Keratinocyte (primary cell): Measurements from ENCODE around the gene HPSE2. TPM values are rescaled to one million over a fixed set of nuclear protein-coding genes. Genes with fewer than 3 reads are reported as not detected.

Source experiments
- DNase-seq: peaks from one replicate; pipeline ENCODE4 v3.0.0-alpha.2; 2011; ENCODE audit warnings: low read depth, missing footprints, low spot score
- FAIRE-seq: peaks from 2 replicates; lab custom pipeline; 2011; peaks lifted over from hg19 to GRCh38; lab: Jason Lieb, UNC
- H2AFZ ChIP-seq: 2 replicates; pipeline ENCODE4 v1.6.0; 2012; ENCODE audit warnings: low read length, control low read depth, inconsistent platforms; ENCODE audit not compliant: control insufficient read depth
- H3K27ac ChIP-seq: 2 replicates; pipeline ENCODE4 v1.5.1; 2011; ENCODE audit warnings: low read length; ENCODE audit not compliant: control insufficient read depth, insufficient read depth
- H3K27me3 ChIP-seq: 3 replicates; pipeline ENCODE4 v1.6.0; 2011; ENCODE audit warnings: low read length; ENCODE audit not compliant: control insufficient read depth, insufficient read depth; ENCODE audit errors: extremely low read depth
- H3K36me3 ChIP-seq, 2 experiments: 2 replicates in 1 of 2; 3 replicates in 1 of 2; pipeline ENCODE4 v1.5.1; 2011; ENCODE audit warnings: low read length in 2 of 2, mild to moderate bottlenecking in 1 of 2; ENCODE audit not compliant: control insufficient read depth in 2 of 2, insufficient read depth in 2 of 2; ENCODE audit errors: extremely low read depth in 1 of 2
- H3K4me1 ChIP-seq: 3 replicates; pipeline ENCODE4 v1.5.1; 2011; ENCODE audit warnings: low read length; ENCODE audit not compliant: control insufficient read depth, insufficient read depth; ENCODE audit errors: extremely low read depth
- H3K4me2 ChIP-seq: 3 replicates; pipeline ENCODE4 v1.6.0; 2011; ENCODE audit warnings: low read depth, low read length; ENCODE audit not compliant: control insufficient read depth, insufficient read depth; ENCODE audit errors: extremely low read depth
- H3K4me3 ChIP-seq, 3 experiments: fragments of 200-600 bp in 1 of 3; sonication (generic) in 1 of 3; 2 replicates in 2 of 3; 3 replicates in 1 of 3; pipeline ENCODE4 v1.5.1; 2011 to 2016; ENCODE audit warnings: low read length in 3 of 3, mild to moderate bottlenecking in 3 of 3, control low read depth in 2 of 3, inconsistent platforms in 1 of 3, low read depth in 1 of 3, mixed read lengths in 1 of 3, mixed run types in 1 of 3, moderate library complexity in 1 of 3; ENCODE audit not compliant: control insufficient read depth in 2 of 3, insufficient read depth in 2 of 3; ENCODE audit errors: extremely low read depth in 1 of 3
- H3K79me2 ChIP-seq: 2 replicates; pipeline ENCODE4 v1.6.0; 2012; ENCODE audit warnings: low read length; ENCODE audit not compliant: control insufficient read depth, insufficient read depth
- H3K9ac ChIP-seq: 3 replicates; pipeline ENCODE4 v1.6.0; 2011; ENCODE audit warnings: low read length; ENCODE audit not compliant: control insufficient read depth, insufficient read depth; ENCODE audit errors: extremely low read depth
- H3K9me1 ChIP-seq: 3 replicates; pipeline ENCODE4 v1.6.0; 2011; ENCODE audit warnings: low read length; ENCODE audit not compliant: control insufficient read depth, insufficient read depth; ENCODE audit errors: extremely low read depth
- H3K9me3 ChIP-seq: 2 replicates; pipeline ENCODE4 v1.5.1; 2012; ENCODE audit warnings: low read depth, low read length; ENCODE audit not compliant: control insufficient read depth
- H4K20me1 ChIP-seq: 3 replicates; pipeline ENCODE4 v1.6.0; 2011; ENCODE audit warnings: low read length; ENCODE audit not compliant: control insufficient read depth, insufficient read depth; ENCODE audit errors: extremely low read depth
- EZH2 ChIP-seq: IDR thresholded peaks from one replicate; pipeline ENCODE4 v1.6.1; 2012; ENCODE audit warnings: inconsistent platforms, mild to moderate bottlenecking, low read length, moderate library complexity
- dilution Hi-C: fragments of 300-500 bp; cut with MboI; formaldehyde crosslinking; loops from one replicate; pipeline ENCODE4 v1.7.0; 2020; ENCODE audit warnings: low sequenced_read_pairs; ENCODE audit not compliant: extremely low pct_ligation_motif_present
- polyA plus RNA-seq, 5 experiments: library from polyadenylated mRNA; depleted of rRNA in 3 of 5; stranded (reverse) in 3 of 5; stranded (forward) in 1 of 5; unstranded in 1 of 5; fragments of >200 nt; gene quantifications; 1 replicate in 1 of 5; 2 replicates in 3 of 5; 3 replicates in 1 of 5; pipeline versions ENCODE4 v1.2.1 to v1.2.3, GENCODE V29; 2011 to 2012; ENCODE audit warnings: missing spikeins in 2 of 5, low read depth in 1 of 5, low replicate concordance in 1 of 5
- TF ChIP-seq, protein P1 (sequence below), 3 experiments: IDR thresholded peaks in 1 of 3; conservative IDR thresholded peaks in 1 of 3; optimal IDR thresholded peaks in 1 of 3; 2 replicates in 2 of 3; 3 replicates in 1 of 3; pipeline versions ENCODE3 to v1.5.1; 2011; ENCODE audit warnings: low read length in 3 of 3, mild to moderate bottlenecking in 3 of 3, moderate library complexity in 2 of 3, control low read depth in 1 of 3, inconsistent platforms in 1 of 3; ENCODE audit not compliant: insufficient read depth in 2 of 3; ENCODE audit errors: extremely low read depth in 1 of 3

Gene HPSE2
- polyA plus RNA-seq, 1 donor (not counting 4 experiments of a cell fraction or from before 2014, with no cell fraction given) = 0.01 TPM

- Histone ChIP-seq H4K20me1 (no peaks in the 10 kb centered on the region), H3K4me3 (no peak overlapping the region), H3K79me2 (no peaks in the 10 kb centered on the region), H3K4me1 (no peaks in the 10 kb centered on the region), H3K9me3 (no peaks in the 10 kb centered on the region), H3K4me2 (no peak overlapping the region), H3K36me3 (no peaks in the 10 kb centered on the region), H2AFZ (no peak overlapping the region), H3K9ac (no peak overlapping the region), H3K27me3 (no peaks in the 10 kb centered on the region), H3K27ac (no peak overlapping the region), H3K9me1 (no peaks in the 10 kb centered on the region)
- DNase-seq = no peak
- no peak for FAIRE-seq
- TF ChIP-seq EZH2 = no peak
- TF ChIP-seq, protein P1, sequence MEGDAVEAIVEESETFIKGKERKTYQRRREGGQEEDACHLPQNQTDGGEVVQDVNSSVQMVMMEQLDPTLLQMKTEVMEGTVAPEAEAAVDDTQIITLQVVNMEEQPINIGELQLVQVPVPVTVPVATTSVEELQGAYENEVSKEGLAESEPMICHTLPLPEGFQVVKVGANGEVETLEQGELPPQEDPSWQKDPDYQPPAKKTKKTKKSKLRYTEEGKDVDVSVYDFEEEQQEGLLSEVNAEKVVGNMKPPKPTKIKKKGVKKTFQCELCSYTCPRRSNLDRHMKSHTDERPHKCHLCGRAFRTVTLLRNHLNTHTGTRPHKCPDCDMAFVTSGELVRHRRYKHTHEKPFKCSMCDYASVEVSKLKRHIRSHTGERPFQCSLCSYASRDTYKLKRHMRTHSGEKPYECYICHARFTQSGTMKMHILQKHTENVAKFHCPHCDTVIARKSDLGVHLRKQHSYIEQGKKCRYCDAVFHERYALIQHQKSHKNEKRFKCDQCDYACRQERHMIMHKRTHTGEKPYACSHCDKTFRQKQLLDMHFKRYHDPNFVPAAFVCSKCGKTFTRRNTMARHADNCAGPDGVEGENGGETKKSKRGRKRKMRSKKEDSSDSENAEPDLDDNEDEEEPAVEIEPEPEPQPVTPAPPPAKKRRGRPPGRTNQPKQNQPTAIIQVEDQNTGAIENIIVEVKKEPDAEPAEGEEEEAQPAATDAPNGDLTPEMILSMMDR (optimal IDR thresholded peaks at IDR 0.05 in 1 of 3, IDR thresholded peaks at IDR 0.05 in 1 of 3, conservative IDR thresholded peaks at IDR 0.05 in 1 of 3; ENCODE audit: extremely low read depth in 1 of 3, insufficient read depth in 2 of 3, low read length in 3 of 3) = no peak
- dilution Hi-C loops = no loop called here
These were observed 625.4 kb downstream of the HPSE2 start for GRCh38 chr10:98610301-98610700.

- no peak for TF ChIP-seq EZH2
- TF ChIP-seq, protein P1 (optimal IDR thresholded peaks at IDR 0.05 in 1 of 3, IDR thresholded peaks at IDR 0.05 in 1 of 3, conservative IDR thresholded peaks at IDR 0.05 in 1 of 3; ENCODE audit: extremely low read depth in 1 of 3, insufficient read depth in 2 of 3, low read length in 3 of 3) = no peak
- dilution Hi-C loops = no loop called here
These were observed 626.4 kb downstream of the HPSE2 start for GRCh38 chr10:98609265-98609664.

More at GRCh38 chr10:98609265-98609664, 626.4 kb downstream of the HPSE2 start:
- FAIRE-seq (no peak), DNase-seq (no peak)
- Histone ChIP-seq H3K36me3 (no peaks in the 10 kb centered on the region), H3K4me1 (no peaks in the 10 kb centered on the region), H3K9ac (no peak overlapping the region), H2AFZ (no peak overlapping the region), H3K4me2 (no peak overlapping the region), H3K27ac (no peak overlapping the region), H4K20me1 (no peaks in the 10 kb centered on the region), H3K4me3 (no peak overlapping the region), H3K79me2 (no peaks in the 10 kb centered on the region), H3K9me3 (no peaks in the 10 kb centered on the region), H3K27me3 (no peaks in the 10 kb centered on the region), H3K9me1 (no peaks in the 10 kb centered on the region)
